NCI-H2029 treated with DMSO at 0.1 percent for 48 hours (cell line): ENCODE data around the gene LMOD3.

Source experiments
- DNase-seq: peaks from one replicate; lab custom pipeline; 2025; lab: John Stamatoyannopoulos, UW

LMOD3 gene

GRCh38 chr3:69058180-69058946 lies 64.0 kb downstream of the LMOD3 start:
- no peak for DNase-seq
